HEK293 (cell line): ENCODE measurements around the gene EIF4EBP3.

Source experiments
- CTCF ChIA-PET: fragments of 350-600 bp; formaldehyde crosslinking; extraction: SDS; loops from one replicate; lab custom pipeline; 2021; ENCODE audit warnings: antibody characterized with exemption; lab: Yijun Ruan, JAX
- POLR2A ChIA-PET: fragments of 300-600 bp; formaldehyde crosslinking; extraction: SDS; loops from one replicate; lab custom pipeline; 2020; ENCODE audit warnings: antibody characterized with exemption, inconsistent platforms; lab: Yijun Ruan, JAX
- H3K27ac ChIP-seq: fragments of 200-500 bp; sonication (Bioruptor generic); 2 replicates; pipeline ENCODE4 v1.5.1; 2014; ENCODE audit warnings: low read depth, low read length, control low read depth, inconsistent platforms; ENCODE audit errors: extremely low read depth
- H3K36me3 ChIP-seq, 2 experiments: fragments of 200-500 bp in 1 of 2; sonication (Bioruptor generic) in 1 of 2; 1 replicate in 1 of 2; 2 replicates in 1 of 2; pipeline ENCODE4 v1.5.1; 2014 to 2017; ENCODE audit warnings: inconsistent platforms in 2 of 2, low read length in 2 of 2; ENCODE audit not compliant: control insufficient read depth in 2 of 2, insufficient read depth in 1 of 2
- H3K4me1 ChIP-seq: fragments of 200-500 bp; sonication (Bioruptor generic); 2 replicates; pipeline ENCODE4 v1.5.1; 2014; ENCODE audit warnings: mild to moderate bottlenecking, low read length, inconsistent platforms; ENCODE audit not compliant: control insufficient read depth, insufficient read depth
- H3K4me3 ChIP-seq: 2 replicates; pipeline ENCODE4 v1.5.1; 2011; ENCODE audit warnings: low read depth, mild to moderate bottlenecking, control low read depth, low read length, moderate library complexity
- H3K9me3 ChIP-seq: fragments of 200-500 bp; sonication (Bioruptor generic); 2 replicates; pipeline ENCODE4 v1.5.1; 2014; ENCODE audit warnings: low read depth, low read length, inconsistent platforms; ENCODE audit not compliant: control insufficient read depth, insufficient read depth
- BCL11B ChIP-seq: fragments of 450-650 bp; formaldehyde crosslinking; IDR thresholded peaks from 2 replicates; pipeline ENCODE4 v1.5.1; 2016; ENCODE audit warnings: low read depth, missing biosample characterization, missing genetic modification characterization
- GLIS1 ChIP-seq: fragments of 450-650 bp; formaldehyde crosslinking; IDR thresholded peaks from 2 replicates; pipeline ENCODE4 v1.5.1; 2016; ENCODE audit warnings: missing biosample characterization, missing genetic modification characterization
- HOXC10 ChIP-seq: sonication (generic); formaldehyde crosslinking; IDR thresholded peaks from 2 replicates; pipeline ENCODE4 v1.8.1; 2023; ENCODE audit warnings: mild to moderate bottlenecking, missing genetic modification reagents
- HOXD13 ChIP-seq: sonication (generic); formaldehyde crosslinking; IDR thresholded peaks from 2 replicates; pipeline ENCODE4 v1.8.0; 2022; ENCODE audit warnings: missing genetic modification reagents, borderline replicate concordance
- KLF9 ChIP-seq: fragments of 450-650 bp; formaldehyde crosslinking; IDR thresholded peaks from 2 replicates; pipeline ENCODE4 v1.5.1; 2016; ENCODE audit warnings: missing biosample characterization, missing genetic modification characterization, low read depth
- TCF7L2 ChIP-seq: IDR thresholded peaks from 2 replicates; pipeline ENCODE4 v1.6.1; 2011; ENCODE audit warnings: low read depth, mild to moderate bottlenecking, inconsistent platforms, low read length, moderate library complexity, borderline replicate concordance
- ZBTB7A ChIP-seq: fragments of 450-650 bp; formaldehyde crosslinking; IDR thresholded peaks from 2 replicates; pipeline ENCODE4 v1.5.1; 2016; ENCODE audit warnings: low read depth, missing biosample characterization, missing genetic modification characterization
- ZNF133 ChIP-seq: fragments of 450-650 bp; formaldehyde crosslinking; IDR thresholded peaks from 2 replicates; pipeline ENCODE4 v1.5.1; 2016; ENCODE audit warnings: missing biosample characterization, missing genetic modification characterization
- ZNF266 ChIP-seq: fragments of 450-650 bp; formaldehyde crosslinking; IDR thresholded peaks from 2 replicates; pipeline ENCODE4 v1.5.1; 2016; ENCODE audit warnings: missing biosample characterization, missing genetic modification characterization, low read depth
- ZNF274 ChIP-seq, 2 experiments: fragments of 200-500 bp in 1 of 2; fragments of 450-650 bp in 1 of 2; sonication (Bioruptor generic) in 1 of 2; formaldehyde crosslinking in 1 of 2; IDR thresholded peaks; 2 replicates each; pipeline versions ENCODE4 v1.5.1 to v1.6.1; 2014 to 2016; ENCODE audit warnings: borderline replicate concordance in 1 of 2, inconsistent platforms in 1 of 2, low read length in 1 of 2, missing biosample characterization in 1 of 2, missing genetic modification characterization in 1 of 2
- ZNF501 ChIP-seq: fragments of 450-650 bp; formaldehyde crosslinking; IDR thresholded peaks from 2 replicates; pipeline ENCODE4 v1.5.1; 2016; ENCODE audit warnings: missing biosample characterization, missing genetic modification characterization
- ZNF660 ChIP-seq: fragments of 450-650 bp; IDR thresholded peaks from 2 replicates; pipeline ENCODE4 v1.5.1; 2018; ENCODE audit warnings: missing biosample characterization, mild to moderate bottlenecking, missing genetic modification characterization
- ZNF747 ChIP-seq: fragments of 450-650 bp; formaldehyde crosslinking; IDR thresholded peaks from 2 replicates; pipeline ENCODE4 v1.5.1; 2016; ENCODE audit warnings: missing biosample characterization, missing genetic modification characterization
- ZNF837 ChIP-seq: fragments of 450-650 bp; formaldehyde crosslinking; IDR thresholded peaks from 2 replicates; pipeline ENCODE4 v1.5.1; 2016; ENCODE audit warnings: missing biosample characterization, missing genetic modification characterization
- TF ChIP-seq, protein P1 (sequence below): fragments of 450-650 bp; formaldehyde crosslinking; conservative IDR thresholded peaks from 2 replicates; pipeline ENCODE4 v1.5.1; 2016; ENCODE audit warnings: low read depth, missing biosample characterization, missing genetic modification characterization
- TF ChIP-seq, protein P2 (sequence below): fragments of 450-650 bp; formaldehyde crosslinking; IDR thresholded peaks from 2 replicates; pipeline ENCODE4 v1.5.1; 2016; ENCODE audit warnings: missing biosample characterization, missing genetic modification characterization
- TF ChIP-seq, protein P3 (sequence below): fragments of 450-650 bp; IDR thresholded peaks from 2 replicates; pipeline ENCODE4 v1.5.1; 2018; ENCODE audit warnings: missing biosample characterization, mild to moderate bottlenecking, missing genetic modification characterization
- TF ChIP-seq, protein P4 (sequence below): sonication (generic); formaldehyde crosslinking; IDR thresholded peaks from 2 replicates; pipeline ENCODE4 v1.8.1; 2022; ENCODE audit warnings: mild to moderate bottlenecking, moderate library complexity, missing genetic modification reagents
- TF ChIP-seq, protein P5 (sequence below): fragments of 450-650 bp; formaldehyde crosslinking; IDR thresholded peaks from 2 replicates; pipeline ENCODE4 v1.5.1; 2016; ENCODE audit warnings: missing biosample characterization, missing genetic modification characterization
- TF ChIP-seq, protein P6 (sequence below): fragments of 450-650 bp; formaldehyde crosslinking; IDR thresholded peaks from 2 replicates; pipeline ENCODE4 v1.5.1; 2016; ENCODE audit warnings: missing biosample characterization, missing genetic modification characterization

Gene EIF4EBP3

DNA sequence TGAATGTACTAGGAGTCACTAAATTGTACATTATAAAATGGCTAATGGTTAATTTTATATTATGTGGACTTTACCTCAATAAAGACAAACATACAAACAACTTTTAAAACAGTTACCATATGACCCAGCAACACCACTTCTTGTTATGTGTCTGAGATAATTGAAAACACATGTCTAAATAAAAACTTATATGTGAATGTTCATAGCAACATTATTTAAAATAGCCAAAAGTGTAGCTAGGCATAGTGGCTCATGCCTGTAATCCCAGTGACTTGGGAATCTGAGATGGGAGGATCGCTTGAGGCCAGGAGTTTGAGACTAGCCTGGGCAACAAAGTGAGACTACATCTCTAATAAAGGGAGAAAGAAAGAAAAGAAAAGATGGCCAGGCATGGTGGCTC lies 40.0 kb downstream of the EIF4EBP3 start:
- Histone ChIP-seq H3K36me3 (no peaks in the 10 kb centered on the region), H3K4me1 (no peaks in the 10 kb centered on the region), H3K9me3 (no peaks in the 10 kb centered on the region), H3K4me3 (no peak overlapping the region), H3K27ac (no peak overlapping the region)
- ChIA-PET CTCF (no interaction called here), POLR2A (no interaction called here)
- TF ChIP-seq ZNF274 (IDR thresholded peaks at IDR 0.05; ENCODE audit: low read length) (no peak), ZNF274 (tag by site-specific recombination; IDR thresholded peaks at IDR 0.05; ENCODE audit: borderline replicate concordance) (no peak), ZBTB7A (tag by site-specific recombination) (no peak), TCF7L2 (no peak), ZNF133 (tag by site-specific recombination) (no peak), ZNF266 (tag by site-specific recombination) (no peak)
- TF ChIP-seq, protein P1, sequence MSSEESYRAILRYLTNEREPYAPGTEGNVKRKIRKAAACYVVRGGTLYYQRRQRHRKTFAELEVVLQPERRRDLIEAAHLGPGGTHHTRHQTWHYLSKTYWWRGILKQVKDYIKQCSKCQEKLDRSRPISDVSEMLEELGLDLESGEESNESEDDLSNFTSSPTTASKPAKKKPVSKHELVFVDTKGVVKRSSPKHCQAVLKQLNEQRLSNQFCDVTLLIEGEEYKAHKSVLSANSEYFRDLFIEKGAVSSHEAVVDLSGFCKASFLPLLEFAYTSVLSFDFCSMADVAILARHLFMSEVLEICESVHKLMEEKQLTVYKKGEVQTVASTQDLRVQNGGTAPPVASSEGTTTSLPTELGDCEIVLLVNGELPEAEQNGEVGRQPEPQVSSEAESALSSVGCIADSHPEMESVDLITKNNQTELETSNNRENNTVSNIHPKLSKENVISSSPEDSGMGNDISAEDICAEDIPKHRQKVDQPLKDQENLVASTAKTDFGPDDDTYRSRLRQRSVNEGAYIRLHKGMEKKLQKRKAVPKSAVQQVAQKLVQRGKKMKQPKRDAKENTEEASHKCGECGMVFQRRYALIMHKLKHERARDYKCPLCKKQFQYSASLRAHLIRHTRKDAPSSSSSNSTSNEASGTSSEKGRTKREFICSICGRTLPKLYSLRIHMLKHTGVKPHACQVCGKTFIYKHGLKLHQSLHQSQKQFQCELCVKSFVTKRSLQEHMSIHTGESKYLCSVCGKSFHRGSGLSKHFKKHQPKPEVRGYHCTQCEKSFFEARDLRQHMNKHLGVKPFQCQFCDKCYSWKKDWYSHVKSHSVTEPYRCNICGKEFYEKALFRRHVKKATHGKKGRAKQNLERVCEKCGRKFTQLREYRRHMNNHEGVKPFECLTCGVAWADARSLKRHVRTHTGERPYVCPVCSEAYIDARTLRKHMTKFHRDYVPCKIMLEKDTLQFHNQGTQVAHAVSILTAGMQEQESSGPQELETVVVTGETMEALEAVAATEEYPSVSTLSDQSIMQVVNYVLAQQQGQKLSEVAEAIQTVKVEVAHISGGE (tag by site-specific recombination) = no peak
- TF ChIP-seq, protein P2, sequence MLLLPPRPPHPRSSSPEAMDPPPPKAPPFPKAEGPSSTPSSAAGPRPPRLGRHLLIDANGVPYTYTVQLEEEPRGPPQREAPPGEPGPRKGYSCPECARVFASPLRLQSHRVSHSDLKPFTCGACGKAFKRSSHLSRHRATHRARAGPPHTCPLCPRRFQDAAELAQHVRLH = no peak
- TF ChIP-seq, protein P3, sequence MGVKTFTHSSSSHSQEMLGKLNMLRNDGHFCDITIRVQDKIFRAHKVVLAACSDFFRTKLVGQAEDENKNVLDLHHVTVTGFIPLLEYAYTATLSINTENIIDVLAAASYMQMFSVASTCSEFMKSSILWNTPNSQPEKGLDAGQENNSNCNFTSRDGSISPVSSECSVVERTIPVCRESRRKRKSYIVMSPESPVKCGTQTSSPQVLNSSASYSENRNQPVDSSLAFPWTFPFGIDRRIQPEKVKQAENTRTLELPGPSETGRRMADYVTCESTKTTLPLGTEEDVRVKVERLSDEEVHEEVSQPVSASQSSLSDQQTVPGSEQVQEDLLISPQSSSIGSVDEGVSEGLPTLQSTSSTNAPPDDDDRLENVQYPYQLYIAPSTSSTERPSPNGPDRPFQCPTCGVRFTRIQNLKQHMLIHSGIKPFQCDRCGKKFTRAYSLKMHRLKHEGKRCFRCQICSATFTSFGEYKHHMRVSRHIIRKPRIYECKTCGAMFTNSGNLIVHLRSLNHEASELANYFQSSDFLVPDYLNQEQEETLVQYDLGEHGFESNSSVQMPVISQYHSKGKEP (tag by site-specific recombination) = no peak

DNA sequence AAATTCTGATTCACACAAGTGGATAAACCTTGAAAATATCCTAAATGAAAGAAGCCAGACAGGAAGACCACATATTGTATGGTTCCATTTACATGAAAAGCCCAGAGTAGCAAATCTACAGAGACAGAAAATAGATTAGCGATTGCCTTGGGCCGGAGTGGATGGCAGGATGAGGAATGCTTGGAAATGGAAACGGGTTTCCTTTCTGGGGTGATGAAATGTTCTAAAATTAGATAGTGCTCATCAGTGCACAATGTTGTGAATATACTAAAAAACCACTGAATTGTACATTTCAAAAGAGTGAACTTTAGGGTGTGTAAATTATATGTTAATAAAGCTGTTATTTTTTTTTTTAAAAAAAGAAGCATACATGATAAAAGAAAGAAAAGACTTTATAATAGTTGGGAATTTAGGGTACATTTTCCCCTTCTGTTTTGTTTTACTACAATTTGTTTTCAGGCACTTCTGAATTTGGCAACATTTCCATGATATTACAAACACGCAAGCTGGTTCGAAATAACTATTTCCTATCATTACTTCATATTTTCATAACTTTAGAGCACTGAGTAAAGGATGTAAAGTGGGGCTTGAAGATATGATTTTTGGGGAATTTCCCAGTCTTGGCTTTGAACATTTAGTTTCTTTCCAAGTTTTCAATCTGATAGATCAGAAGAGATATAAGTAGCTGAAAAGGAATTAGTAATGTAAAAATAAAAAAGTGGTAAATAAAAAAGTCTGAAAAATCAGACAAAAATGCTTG lies 41.0 kb downstream of the EIF4EBP3 start:
- POLR2A ChIA-PET = no interaction called here
- Histone ChIP-seq H3K9me3 (no peaks in the 10 kb centered on the region), H3K36me3 (no peaks in the 10 kb centered on the region), H3K4me3 (no peak overlapping the region), H3K27ac (no peak overlapping the region), H3K4me1 (no peaks in the 10 kb centered on the region)
- CTCF ChIA-PET = interaction anchor here (0.8 to 1.5 kb wide), 2 partner anchors 12 to 13 kb away, joined by 4 read pairs; no protein-coding TSS in a partner anchor
- TF ChIP-seq ZNF660 (tag by site-specific recombination) = no peak
- TF ChIP-seq HOXD13 (CRISPR knock-in tag) = no peak
- no peak for TF ChIP-seq ZNF747 (tag by site-specific recombination)
- TF ChIP-seq BCL11B (tag by site-specific recombination) = no peak
- no peak for TF ChIP-seq GLIS1 (tag by site-specific recombination)
- no peak for TF ChIP-seq KLF9 (tag by site-specific recombination)
- TF ChIP-seq ZNF501 (tag by site-specific recombination) = no peak

DNA sequence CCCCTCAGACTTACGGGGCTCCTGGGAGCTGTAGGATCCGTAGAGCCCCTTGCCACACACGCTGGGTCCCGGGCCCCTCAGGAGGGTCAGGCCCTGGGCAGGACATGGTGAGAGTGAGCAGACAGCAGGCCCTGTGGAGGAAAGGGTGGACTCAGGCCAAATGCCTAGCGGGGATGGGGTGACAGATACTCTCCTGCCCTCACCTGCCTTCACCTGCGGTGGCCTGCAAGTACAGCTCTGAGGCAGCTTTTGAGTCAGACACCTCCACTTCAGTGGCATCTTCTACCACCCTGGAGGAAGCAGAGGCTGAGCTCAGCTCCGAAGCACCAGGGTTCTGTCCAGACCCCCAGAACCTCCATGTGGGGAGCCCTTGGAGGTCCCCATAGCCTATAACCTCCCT lies 43.4 kb downstream of the EIF4EBP3 start:
- no peak overlapping the region for H3K27ac ChIP-seq
- H3K4me3 ChIP-seq = no peak overlapping the region
- H3K4me1 ChIP-seq = peaks cover 7% of the 10 kb centered on the region; the same call in 1 of the 2 replicates
- H3K36me3 ChIP-seq = no peaks in the 10 kb centered on the region
- ChIA-PET POLR2A (no interaction called here), CTCF (interaction anchor here (0.6 to 0.9 kb wide), 2 partner anchors 218 to 543 kb away, joined by 4 to 5 read pairs; no protein-coding TSS in a partner anchor)
- H3K9me3 ChIP-seq = no peaks in the 10 kb centered on the region
- TF ChIP-seq, protein P4, sequence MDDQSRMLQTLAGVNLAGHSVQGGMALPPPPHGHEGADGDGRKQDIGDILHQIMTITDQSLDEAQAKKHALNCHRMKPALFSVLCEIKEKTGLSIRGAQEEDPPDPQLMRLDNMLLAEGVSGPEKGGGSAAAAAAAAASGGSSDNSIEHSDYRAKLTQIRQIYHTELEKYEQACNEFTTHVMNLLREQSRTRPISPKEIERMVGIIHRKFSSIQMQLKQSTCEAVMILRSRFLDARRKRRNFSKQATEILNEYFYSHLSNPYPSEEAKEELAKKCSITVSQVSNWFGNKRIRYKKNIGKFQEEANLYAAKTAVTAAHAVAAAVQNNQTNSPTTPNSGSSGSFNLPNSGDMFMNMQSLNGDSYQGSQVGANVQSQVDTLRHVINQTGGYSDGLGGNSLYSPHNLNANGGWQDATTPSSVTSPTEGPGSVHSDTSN = no peak
- no peak for TF ChIP-seq ZNF837 (tag by site-specific recombination)
- TF ChIP-seq, protein P5, sequence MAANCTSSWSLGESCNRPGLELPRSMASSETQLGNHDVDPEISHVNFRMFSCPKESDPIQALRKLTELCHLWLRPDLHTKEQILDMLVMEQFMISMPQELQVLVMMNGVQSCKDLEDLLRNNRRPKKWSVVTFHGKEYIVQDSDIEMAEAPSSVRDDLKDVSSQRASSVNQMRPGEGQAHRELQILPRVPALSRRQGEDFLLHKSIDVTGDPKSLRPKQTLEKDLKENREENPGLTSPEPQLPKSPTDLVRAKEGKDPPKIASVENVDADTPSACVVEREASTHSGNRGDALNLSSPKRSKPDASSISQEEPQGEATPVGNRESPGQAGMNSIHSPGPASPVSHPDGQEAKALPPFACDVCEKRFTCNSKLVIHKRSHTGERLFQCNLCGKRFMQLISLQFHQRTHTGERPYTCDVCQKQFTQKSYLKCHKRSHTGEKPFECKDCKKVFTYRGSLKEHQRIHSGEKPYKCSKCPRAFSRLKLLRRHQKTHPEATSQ (tag by site-specific recombination) = no peak
- no peak for TF ChIP-seq HOXC10 (CRISPR knock-in tag)
- TF ChIP-seq, protein P6, sequence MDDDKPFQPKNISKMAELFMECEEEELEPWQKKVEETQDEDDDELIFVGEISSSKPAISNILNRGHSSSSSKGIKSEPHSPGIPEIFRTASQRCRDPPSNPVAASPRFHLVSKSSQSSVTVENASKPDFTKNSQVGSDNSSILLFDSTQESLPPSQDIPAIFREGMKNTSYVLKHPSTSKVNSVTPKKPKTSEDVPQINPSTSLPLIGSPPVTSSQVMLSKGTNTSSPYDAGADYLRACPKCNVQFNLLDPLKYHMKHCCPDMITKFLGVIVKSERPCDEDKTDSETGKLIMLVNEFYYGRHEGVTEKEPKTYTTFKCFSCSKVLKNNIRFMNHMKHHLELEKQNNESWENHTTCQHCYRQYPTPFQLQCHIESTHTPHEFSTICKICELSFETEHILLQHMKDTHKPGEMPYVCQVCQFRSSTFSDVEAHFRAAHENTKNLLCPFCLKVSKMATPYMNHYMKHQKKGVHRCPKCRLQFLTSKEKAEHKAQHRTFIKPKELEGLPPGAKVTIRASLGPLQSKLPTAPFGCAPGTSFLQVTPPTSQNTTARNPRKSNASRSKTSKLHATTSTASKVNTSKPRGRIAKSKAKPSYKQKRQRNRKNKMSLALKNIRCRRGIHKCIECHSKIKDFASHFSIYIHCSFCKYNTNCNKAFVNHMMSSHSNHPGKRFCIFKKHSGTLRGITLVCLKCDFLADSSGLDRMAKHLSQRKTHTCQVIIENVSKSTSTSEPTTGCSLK (tag by site-specific recombination) = no peak
- TF ChIP-seq KLF9 (tag by site-specific recombination) = no peak
- TF ChIP-seq ZNF133 (tag by site-specific recombination) = no peak
